AG20443 (cell line): ENCODE data around the gene RAE1.
"Not testable (repeated sequence)": the region's sequence is repeated elsewhere in the genome, so short reads cannot be mapped to it uniquely, and the experiment has no call there.

Source experiments
- DNase-seq: peaks from one replicate; pipeline ENCODE4 v3.0.0; 2012; ENCODE audit warnings: low spot score, mixed read lengths

Gene RAE1

GRCh38 chr20:57415771-57416170, 64.7 kb downstream of the RAE1 start:
- DNase-seq, result no peak

- DNase-seq, result no peak
These were observed 65.4 kb downstream of the RAE1 start for GRCh38 chr20:57416296-57417022.

DNA sequence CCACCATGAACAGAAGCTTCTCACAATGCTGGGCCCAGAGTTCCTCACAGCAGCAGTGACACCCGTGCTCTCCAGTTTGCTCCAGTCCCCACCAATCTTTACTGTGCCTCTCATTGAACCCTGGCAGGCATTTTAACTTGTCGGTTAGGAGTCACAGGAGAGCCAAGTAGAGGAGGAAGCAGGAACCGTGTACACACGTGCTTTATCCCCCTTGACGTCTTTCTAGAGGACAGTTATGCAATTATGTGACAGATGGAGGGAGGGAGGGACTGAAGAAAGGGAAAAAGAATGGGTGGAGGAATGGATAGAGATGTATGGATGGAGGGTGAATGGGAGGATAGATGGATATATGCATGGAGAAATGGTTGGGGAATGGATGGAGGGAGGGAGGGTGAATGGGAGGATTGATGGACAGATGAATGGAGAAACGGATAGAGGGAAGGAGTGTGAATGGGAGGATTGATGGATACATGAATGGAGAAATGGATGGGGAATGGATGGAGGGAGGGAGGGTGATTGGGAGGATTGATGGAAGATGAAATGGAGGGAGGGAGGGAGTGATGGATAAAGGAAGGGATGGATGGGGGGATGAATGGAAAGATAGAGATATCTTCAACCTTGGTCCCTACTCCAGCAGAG, 66.1 kb downstream of the RAE1 start:
- no peak for DNase-seq

DNA sequence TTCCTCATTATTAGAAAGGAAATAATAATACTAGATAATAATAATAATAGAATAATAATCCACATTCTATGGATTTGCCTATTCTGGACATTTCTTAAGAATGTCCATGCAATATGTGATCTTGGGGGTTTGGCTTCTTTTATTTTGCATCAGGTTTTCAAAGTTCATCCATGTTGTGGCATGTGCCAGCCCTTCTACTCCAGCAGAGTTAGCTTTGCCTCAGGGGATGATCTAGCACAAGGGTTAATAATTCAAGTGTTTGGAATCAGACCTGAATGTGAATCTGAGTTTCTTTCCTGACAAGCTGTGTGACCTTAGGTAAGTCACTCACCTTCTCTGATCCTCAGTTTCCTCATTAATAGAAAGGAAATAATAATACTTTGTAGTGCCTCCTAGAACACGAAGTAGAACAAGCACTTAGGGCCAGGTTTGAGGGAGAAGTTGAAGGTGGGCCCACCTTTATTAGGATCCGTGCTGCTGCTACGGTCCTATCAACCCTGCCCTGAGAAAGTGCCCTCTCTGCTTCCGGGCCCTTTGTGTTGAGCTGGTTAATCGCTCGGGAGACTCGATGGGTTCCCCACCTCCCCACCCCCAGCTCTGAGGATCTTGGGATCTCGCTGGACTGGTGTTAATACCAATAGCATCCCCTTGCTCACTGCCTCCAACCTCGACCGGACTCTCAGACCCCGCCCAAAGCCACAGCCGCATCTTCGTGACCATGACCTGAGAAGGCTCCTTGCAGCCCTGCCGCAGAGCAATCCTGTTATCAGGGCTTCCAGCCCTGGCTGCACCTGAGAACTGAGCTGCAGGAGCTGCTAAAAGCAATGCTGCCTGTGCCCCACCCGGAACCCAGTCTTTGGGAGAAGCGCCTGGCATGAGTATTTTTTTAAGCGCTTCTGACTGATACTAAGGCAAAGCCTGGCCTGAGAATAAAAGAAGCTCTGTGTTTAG, 67.0 kb downstream of the RAE1 start:
- DNase-seq, result no peak

GRCh38 chr20:57419479-57419878, 68.4 kb downstream of the RAE1 start:
- DNase-seq, result not testable (repeated sequence)

GRCh38 chr20:57420571-57421252, 69.7 kb downstream of the RAE1 start:
- no peak for DNase-seq

DNA sequence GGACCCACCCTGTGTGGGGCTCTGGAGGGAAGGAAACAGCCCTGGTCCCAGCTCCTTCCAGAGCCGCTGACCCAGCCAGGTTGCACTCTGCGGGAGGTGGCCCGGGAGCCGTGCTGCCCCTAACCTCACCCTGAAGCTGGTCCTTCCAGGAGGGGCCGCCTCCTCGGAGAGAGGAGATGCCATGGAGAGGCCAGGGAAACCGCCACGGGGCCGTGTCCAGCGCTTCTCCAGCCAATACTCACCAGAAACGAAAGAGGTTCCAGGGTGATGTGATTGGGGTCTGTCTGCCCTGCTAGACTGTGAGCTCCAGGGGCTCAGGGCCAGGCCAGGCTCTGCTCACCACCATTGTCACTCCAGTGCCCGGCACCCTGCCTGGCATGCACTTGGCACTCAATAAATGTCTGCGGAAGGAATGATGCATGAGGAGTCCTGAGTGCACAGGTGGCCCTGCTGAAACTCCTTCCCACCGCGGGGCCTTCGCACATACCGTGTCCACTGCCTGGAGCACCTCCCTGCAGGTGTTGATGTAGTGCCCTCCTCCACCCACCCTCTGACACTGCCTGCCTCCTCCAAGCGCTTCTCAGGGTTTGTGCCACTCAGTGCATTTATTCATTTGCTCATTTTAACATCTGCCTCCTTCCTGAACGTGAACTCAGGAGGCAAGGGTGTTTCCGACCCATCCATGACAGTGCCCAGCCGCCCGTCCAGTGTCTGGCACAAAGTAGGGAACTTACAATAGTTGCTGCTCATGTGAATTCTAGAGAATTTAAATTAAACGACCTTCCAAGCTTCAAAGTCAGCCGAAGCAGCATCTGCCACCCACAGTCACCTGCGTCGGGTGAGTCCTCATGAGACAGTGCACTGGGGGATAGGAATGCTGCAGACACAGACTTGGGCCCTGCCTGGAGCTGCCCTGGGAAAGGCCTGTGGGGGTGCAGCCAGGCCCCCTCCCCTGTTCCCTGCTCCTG, 70.5 kb downstream of the RAE1 start:
- DNase-seq, result no peak

- no peak for DNase-seq
These were observed 71.2 kb downstream of the RAE1 start for GRCh38 chr20:57422254-57422653.

DNA sequence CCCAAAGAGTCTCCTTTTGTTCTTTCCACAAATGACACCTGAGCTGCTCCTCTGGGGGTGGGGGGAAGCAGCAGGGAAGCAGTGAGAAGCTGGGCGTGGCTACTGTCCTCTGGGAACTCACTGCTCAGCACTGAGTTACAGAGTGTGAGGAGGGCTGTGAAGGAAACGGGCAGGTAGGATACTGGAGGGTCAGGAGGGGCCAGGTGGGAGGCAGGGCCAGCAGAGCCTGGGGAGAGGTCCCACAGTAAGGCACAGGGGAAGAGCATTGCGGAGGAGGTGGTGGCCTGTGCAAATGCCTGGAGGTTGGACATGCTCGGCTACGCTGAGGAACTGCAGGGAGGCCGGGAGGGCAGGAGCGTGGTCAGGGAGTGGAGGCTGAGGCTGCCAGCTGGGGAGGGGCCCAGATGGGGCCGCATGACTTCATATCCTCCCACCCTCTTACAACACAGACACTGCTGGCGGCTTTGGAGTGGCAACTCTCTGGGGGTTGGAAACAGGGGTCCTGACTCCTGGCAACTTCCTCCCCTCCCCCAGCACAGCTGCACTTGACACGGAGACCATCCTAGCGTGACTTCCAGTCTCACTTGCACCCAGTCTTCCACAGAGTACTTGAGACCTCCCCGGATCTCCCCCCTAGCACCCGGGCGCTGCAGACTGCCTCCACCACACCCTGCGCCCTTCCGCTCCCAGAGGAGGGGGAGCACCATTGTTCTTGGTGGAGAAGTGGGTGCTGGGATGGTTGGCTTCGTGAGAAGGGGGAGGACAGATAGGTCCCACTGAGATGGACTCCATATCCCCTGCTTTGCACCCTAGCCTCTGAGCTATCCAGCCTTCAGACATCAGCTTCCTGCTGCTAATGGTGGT, 74.3 kb downstream of the RAE1 start:
- DNase-seq, result no peak

- no peak for DNase-seq
These were observed 75.2 kb downstream of the RAE1 start for GRCh38 chr20:57426271-57426689.

DNA sequence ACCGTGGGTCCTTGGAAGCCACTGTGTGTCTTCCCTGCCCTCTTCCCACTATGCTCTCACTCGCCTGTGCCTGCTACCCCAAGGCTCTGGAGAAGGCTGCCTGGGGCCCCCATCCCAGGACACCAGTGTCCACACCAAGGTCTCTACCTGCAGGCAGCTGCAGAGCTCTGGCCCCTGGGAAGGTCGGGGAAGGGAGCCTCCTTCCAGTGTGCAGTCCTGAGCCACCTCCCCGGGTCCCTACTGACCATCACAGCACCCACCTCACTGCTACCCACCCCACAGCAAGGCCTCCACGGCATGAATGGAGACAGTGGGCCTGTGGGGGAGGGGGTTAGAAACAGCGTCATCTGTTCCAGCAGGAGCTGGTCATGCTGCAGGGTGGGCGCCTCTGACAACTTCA, 75.8 kb downstream of the RAE1 start:
- DNase-seq, result no peak

- no peak for DNase-seq
These were observed 77.5 kb downstream of the RAE1 start for GRCh38 chr20:57428324-57429158.
